Astrocyte of the spinal cord (primary cell): ENCODE measurements around the gene FGF22.
"Not testable (repeated sequence)": the region's sequence is repeated elsewhere in the genome, so short reads cannot be mapped to it uniquely, and the experiment has no call there.

ENCODE experiments used
- DNase-seq: peaks from one replicate; pipeline ENCODE4 v3.0.0; 2011; ENCODE audit warnings: low read depth, low spot score
- H3K4me3 ChIP-seq: 2 replicates; pipeline ENCODE4 v1.5.1; 2011; ENCODE audit warnings: low read depth, mild to moderate bottlenecking, low read length, moderate library complexity
- in situ Hi-C: cut with HindIII; loops from 2 replicates; pipeline ENCODE4 v1.10.0; 2017; ENCODE audit warnings: low sequenced_read_pairs
- TF ChIP-seq, protein P1 (sequence below): IDR thresholded peaks from 2 replicates; pipeline ENCODE4 v1.5.1; 2012; ENCODE audit warnings: low read depth, mild to moderate bottlenecking, low read length, inconsistent platforms

FGF22 gene

GRCh38 chr19:601790-602189, 37.9 kb upstream of the FGF22 start:
- TF ChIP-seq, protein P1, sequence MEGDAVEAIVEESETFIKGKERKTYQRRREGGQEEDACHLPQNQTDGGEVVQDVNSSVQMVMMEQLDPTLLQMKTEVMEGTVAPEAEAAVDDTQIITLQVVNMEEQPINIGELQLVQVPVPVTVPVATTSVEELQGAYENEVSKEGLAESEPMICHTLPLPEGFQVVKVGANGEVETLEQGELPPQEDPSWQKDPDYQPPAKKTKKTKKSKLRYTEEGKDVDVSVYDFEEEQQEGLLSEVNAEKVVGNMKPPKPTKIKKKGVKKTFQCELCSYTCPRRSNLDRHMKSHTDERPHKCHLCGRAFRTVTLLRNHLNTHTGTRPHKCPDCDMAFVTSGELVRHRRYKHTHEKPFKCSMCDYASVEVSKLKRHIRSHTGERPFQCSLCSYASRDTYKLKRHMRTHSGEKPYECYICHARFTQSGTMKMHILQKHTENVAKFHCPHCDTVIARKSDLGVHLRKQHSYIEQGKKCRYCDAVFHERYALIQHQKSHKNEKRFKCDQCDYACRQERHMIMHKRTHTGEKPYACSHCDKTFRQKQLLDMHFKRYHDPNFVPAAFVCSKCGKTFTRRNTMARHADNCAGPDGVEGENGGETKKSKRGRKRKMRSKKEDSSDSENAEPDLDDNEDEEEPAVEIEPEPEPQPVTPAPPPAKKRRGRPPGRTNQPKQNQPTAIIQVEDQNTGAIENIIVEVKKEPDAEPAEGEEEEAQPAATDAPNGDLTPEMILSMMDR = no peak
- no peak overlapping the region for H3K4me3 ChIP-seq
- in situ Hi-C loops = no loop called here
- no peak for DNase-seq

GRCh38 chr19:602391-603301, 37.0 kb upstream of the FGF22 start:
- H3K4me3 ChIP-seq = no peak overlapping the region
- no peak for DNase-seq
- in situ Hi-C loops = no loop called here
- TF ChIP-seq, protein P1 = no peak

- DNase-seq, H3K4me3 ChIP-seq, in situ Hi-C loops: not testable (repeated sequence)
Observed at GRCh38 chr19:603302-603639, 36.4 kb upstream of the FGF22 start.

GRCh38 chr19:603779-604178, 35.9 kb upstream of the FGF22 start:
- not testable (repeated sequence) for DNase-seq

DNA sequence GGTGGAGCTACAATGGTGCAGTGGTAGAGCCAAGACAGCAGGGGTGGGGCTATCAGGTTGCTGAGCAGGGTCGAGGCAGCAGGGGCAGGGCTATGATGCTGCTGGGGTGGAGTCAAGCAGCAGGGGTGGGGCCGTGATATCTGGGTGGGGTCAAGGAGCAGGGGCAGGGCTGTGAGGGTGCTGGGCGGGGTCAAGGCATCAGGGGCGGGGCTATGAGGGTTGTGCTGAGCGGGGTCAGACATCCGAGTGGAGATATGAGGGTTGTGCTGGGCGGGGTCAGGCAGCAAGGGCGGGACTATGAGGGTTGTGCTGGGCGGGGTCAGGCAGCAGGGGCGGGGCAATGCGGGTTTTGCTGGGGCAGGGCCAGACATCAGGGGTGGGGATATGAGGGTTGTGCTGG, 35.3 kb upstream of the FGF22 start:
- TF ChIP-seq, protein P1 = no peak
- DNase-seq = no peak
- no peak overlapping the region for H3K4me3 ChIP-seq
- in situ Hi-C loops = no loop called here

More at GRCh38 chr19:603779-604178, 35.9 kb upstream of the FGF22 start:
- H3K4me3 ChIP-seq, in situ Hi-C loops: not testable (repeated sequence)

GRCh38 chr19:605061-605971, 34.4 kb upstream of the FGF22 start:
- in situ Hi-C loops, DNase-seq, H3K4me3 ChIP-seq: not testable (repeated sequence)

DNA sequence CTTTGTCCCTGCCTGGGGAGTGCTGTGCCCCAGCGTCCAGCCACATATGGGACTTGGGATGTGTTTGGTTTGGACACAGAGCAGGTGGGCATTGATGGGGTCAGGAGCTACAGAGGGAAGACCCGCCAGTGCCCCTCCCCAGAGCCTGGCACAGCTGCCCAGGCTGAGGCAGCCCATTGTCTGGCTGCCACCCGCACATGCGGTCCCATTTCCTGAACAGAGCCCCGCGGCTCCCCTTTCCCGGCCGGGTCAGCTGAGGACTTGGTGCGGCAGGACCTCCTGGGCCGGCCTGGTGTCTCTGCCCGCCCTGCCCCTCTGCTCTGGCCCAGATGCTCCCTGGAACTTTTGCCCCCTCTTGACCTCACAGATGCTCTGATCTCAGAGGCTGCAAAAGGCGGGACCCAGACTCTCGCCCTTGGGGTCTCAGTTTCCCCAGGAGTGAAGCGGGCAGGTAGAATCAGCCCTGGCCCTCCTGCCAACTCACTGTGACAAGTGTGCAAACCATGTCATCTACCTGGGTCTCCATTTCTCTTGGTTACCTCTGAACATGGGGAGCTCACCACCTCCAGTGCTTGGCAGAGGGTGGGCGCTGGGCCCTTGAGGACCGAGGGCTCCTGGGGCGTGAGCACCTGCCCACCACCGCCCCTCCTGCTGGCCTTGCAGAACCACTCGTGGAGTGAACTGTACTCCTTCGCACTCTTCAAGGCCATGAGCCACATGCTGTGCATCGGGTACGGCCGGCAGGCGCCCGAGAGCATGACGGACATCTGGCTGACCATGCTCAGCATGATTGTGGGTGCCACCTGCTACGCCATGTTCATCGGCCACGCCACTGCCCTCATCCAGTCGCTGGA, 32.2 kb upstream of the FGF22 start:
- TF ChIP-seq, protein P1 = no peak
- in situ Hi-C loops = no loop called here
- no peak overlapping the region for H3K4me3 ChIP-seq
- no peak for DNase-seq
